HCEC 1CT (cell line): ENCODE results near the gene DDX10.
A peak's percentile ranks its signal among the peaks of the same experiment; 100 is the strongest.
"Not testable (repeated sequence)": the region's sequence is repeated elsewhere in the genome, so short reads cannot be mapped to it uniquely, and the experiment has no call there.

ENCODE experiments used
- DNase-seq: peaks from one replicate; pipeline ENCODE4 v3.0.0-alpha.2; 2017

The DDX10 gene

GRCh38 chr11:108780119-108780518 lies 115.2 kb downstream of the DDX10 start:
- DNase-seq = no peak

- no peak for DNase-seq
These were observed 117.1 kb downstream of the DDX10 start for GRCh38 chr11:108781946-108782345.

- no peak for DNase-seq
These were observed 121.6 kb downstream of the DDX10 start for GRCh38 chr11:108786281-108786990.

- no peak for DNase-seq
These were observed 122.2 kb downstream of the DDX10 start for GRCh38 chr11:108787105-108787504.

- peak; percentile 49 for DNase-seq
These were observed 123.8 kb downstream of the DDX10 start for GRCh38 chr11:108788565-108789199.

- DNase-seq = no peak
These were observed 125.8 kb downstream of the DDX10 start for GRCh38 chr11:108790501-108791299.

- DNase-seq = no peak
These were observed 128.3 kb downstream of the DDX10 start for GRCh38 chr11:108793138-108793537.

GRCh38 chr11:108793611-108794010 lies 128.7 kb downstream of the DDX10 start:
- DNase-seq = no peak

GRCh38 chr11:108796551-108796950 lies 131.7 kb downstream of the DDX10 start:
- DNase-seq = no peak

GRCh38 chr11:108797578-108798100 lies 132.8 kb downstream of the DDX10 start:
- no peak for DNase-seq

- no peak for DNase-seq
These were observed 137.6 kb downstream of the DDX10 start for GRCh38 chr11:108802492-108802891.

GRCh38 chr11:108803776-108804175 lies 138.9 kb downstream of the DDX10 start:
- DNase-seq = no peak

- no peak for DNase-seq
These were observed 139.6 kb downstream of the DDX10 start for GRCh38 chr11:108804511-108804910.

- no peak for DNase-seq
These were observed 140.2 kb downstream of the DDX10 start for GRCh38 chr11:108805030-108805429.

- no peak for DNase-seq
These were observed 142.4 kb downstream of the DDX10 start for GRCh38 chr11:108807262-108807661.

GRCh38 chr11:108813086-108813485 lies 148.2 kb downstream of the DDX10 start:
- no peak for DNase-seq

- DNase-seq = no peak
These were observed 153.1 kb downstream of the DDX10 start for GRCh38 chr11:108817976-108818375.

- DNase-seq = no peak
These were observed 154.1 kb downstream of the DDX10 start for GRCh38 chr11:108818971-108819370.

GRCh38 chr11:108819957-108820356 lies 155.1 kb downstream of the DDX10 start:
- DNase-seq = no peak

- DNase-seq = not testable (repeated sequence)
These were observed 159.1 kb downstream of the DDX10 start for GRCh38 chr11:108823960-108824359.

GRCh38 chr11:108824545-108824944 lies 159.7 kb downstream of the DDX10 start:
- no peak for DNase-seq

- peak; percentile 13 for DNase-seq
These were observed 160.5 kb downstream of the DDX10 start for GRCh38 chr11:108825381-108825780.

GRCh38 chr11:108826136-108826535 lies 161.3 kb downstream of the DDX10 start:
- no peak for DNase-seq

- DNase-seq = no peak
These were observed 170.8 kb downstream of the DDX10 start for GRCh38 chr11:108835624-108836023.
